GM12878 (cell line): ENCODE data around the gene ANKMY1. TPM values are rescaled to one million over a fixed set of nuclear protein-coding genes. Genes with fewer than 3 reads are reported as not detected.

Experiments
- CBX3 ChIP-seq: fragments of 200-600 bp; sonication (generic); IDR thresholded peaks from 2 replicates; pipeline ENCODE4 v1.6.1; 2016; ENCODE audit warnings: low read depth, borderline replicate concordance
- CHD1 ChIP-seq: IDR thresholded peaks from 2 replicates; pipeline ENCODE4 v1.6.1; 2012; ENCODE audit warnings: low read depth, low read length, improper control_type of control experiment
- CREB1 ChIP-seq: IDR thresholded peaks from 2 replicates; pipeline ENCODE4 v1.6.1; 2012; ENCODE audit warnings: low read depth, mild to moderate bottlenecking, inconsistent platforms
- ESRRA ChIP-seq: IDR thresholded peaks from 2 replicates; pipeline ENCODE4 v1.6.1; 2012; ENCODE audit warnings: mild to moderate bottlenecking, low read length, improper control_type of control experiment
- JUND ChIP-seq: IDR thresholded peaks from 2 replicates; pipeline ENCODE4 v1.6.1; 2012; ENCODE audit warnings: low read depth, mild to moderate bottlenecking, low read length, improper control_type of control experiment, moderate library complexity
- NFYB ChIP-seq: IDR thresholded peaks from 2 replicates; pipeline ENCODE4 v1.6.1; 2011; ENCODE audit warnings: low read depth, mild to moderate bottlenecking, low read length, improper control_type of control experiment, moderate library complexity; ENCODE audit not compliant: insufficient read depth
- RUNX3 ChIP-seq: IDR thresholded peaks from 2 replicates; pipeline ENCODE4 v1.6.1; 2012; ENCODE audit warnings: low read length, inconsistent platforms
- SMAD1 ChIP-seq: fragments of 450-650 bp; IDR thresholded peaks from 2 replicates; pipeline ENCODE4 v1.6.1; 2018; ENCODE audit warnings: mild to moderate bottlenecking, low read depth; ENCODE audit not compliant: partially characterized antibody
- polyA plus RNA-seq, 11 experiments: library from polyadenylated mRNA; depleted of rRNA in 4 of 11; unstranded in 6 of 11; stranded (reverse) in 5 of 11; fragments of >200 nt; fragmentation: Nextera tagmentation in 4 of 11; fragmentation: Illumina TruSeq in 1 of 11; extraction: Ambion mirVana in 4 of 11; extraction: Trizol in 1 of 11; gene quantifications; 1 replicate in 1 of 11; 2 replicates in 10 of 11; pipeline versions ENCODE4 v1.2.1 to v1.2.3, GENCODE V29; 2011 to 2016; ENCODE audit warnings: inconsistent platforms in 2 of 11, missing spikeins in 2 of 11, low read depth in 1 of 11
- total RNA-seq, 4 experiments: library from RNA; depleted of rRNA in 3 of 4; stranded (reverse); fragments of >200 nt in 3 of 4; fragmentation: Illumina TruSeq in 1 of 4; extraction: Trizol in 1 of 4; gene quantifications; 2 replicates each; pipeline versions ENCODE4 v1.2.1 to v1.2.3, GENCODE V29; 2013 to 2021
- TF ChIP-seq, protein P1 (sequence below): fragments of 450-650 bp; IDR thresholded peaks from 2 replicates; pipeline ENCODE4 v1.6.1; 2017; ENCODE audit warnings: mild to moderate bottlenecking, moderate library complexity

ANKMY1 gene
- total and polyA plus RNA-seq, 10 of the 15 experiments (the other 5 are each of a cell fraction or from before 2014, with no cell fraction given), result 1.1 to 15.3 (median 11.1) TPM

- TF ChIP-seq NFYB (no peak), SMAD1 (no peak), JUND (no peak), ESRRA (no peak), CHD1 (no peak), CREB1 (no peak), RUNX3 (no peak), CBX3 (no peak)
- TF ChIP-seq, protein P1, sequence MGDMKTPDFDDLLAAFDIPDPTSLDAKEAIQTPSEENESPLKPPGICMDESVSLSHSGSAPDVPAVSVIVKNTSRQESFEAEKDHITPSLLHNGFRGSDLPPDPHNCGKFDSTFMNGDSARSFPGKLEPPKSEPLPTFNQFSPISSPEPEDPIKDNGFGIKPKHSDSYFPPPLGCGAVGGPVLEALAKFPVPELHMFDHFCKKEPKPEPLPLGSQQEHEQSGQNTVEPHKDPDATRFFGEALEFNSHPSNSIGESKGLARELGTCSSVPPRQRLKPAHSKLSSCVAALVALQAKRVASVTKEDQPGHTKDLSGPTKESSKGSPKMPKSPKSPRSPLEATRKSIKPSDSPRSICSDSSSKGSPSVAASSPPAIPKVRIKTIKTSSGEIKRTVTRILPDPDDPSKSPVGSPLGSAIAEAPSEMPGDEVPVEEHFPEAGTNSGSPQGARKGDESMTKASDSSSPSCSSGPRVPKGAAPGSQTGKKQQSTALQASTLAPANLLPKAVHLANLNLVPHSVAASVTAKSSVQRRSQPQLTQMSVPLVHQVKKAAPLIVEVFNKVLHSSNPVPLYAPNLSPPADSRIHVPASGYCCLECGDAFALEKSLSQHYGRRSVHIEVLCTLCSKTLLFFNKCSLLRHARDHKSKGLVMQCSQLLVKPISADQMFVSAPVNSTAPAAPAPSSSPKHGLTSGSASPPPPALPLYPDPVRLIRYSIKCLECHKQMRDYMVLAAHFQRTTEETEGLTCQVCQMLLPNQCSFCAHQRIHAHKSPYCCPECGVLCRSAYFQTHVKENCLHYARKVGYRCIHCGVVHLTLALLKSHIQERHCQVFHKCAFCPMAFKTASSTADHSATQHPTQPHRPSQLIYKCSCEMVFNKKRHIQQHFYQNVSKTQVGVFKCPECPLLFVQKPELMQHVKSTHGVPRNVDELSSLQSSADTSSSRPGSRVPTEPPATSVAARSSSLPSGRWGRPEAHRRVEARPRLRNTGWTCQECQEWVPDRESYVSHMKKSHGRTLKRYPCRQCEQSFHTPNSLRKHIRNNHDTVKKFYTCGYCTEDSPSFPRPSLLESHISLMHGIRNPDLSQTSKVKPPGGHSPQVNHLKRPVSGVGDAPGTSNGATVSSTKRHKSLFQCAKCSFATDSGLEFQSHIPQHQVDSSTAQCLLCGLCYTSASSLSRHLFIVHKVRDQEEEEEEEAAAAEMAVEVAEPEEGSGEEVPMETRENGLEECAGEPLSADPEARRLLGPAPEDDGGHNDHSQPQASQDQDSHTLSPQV, result no peak
Observed at GRCh38 chr2:240460253-240460711, 97.5 kb downstream of the ANKMY1 start (continued).
